ENCODE results near the gene CHD5. TPM values are rescaled to one million over a fixed set of nuclear protein-coding genes. Genes with fewer than 3 reads are reported as not detected.

CHD5 gene
- polyA plus RNA-seq, 1 donor (not counting 4 experiments of a cell fraction or from before 2014, with no cell fraction given): 0.07 TPM

DNA sequence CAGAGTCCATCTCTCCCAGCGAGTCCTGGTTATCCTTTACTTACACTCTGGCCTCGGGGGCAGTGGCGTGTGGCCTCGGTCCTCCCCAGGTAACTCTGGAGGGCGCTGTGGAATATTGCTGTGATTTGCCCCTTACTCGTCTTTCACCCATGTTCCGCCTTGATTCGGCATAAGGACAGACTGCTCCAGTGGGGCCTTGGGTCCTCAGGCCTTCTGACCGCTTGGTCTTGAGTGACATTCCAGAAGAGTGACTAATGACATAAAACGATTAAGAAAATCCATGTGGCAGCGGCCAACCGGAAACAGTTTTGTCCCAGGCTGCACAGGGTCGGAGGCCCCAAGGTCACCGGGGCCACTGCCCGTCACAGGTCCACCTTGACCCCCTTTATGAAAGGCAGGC lies 44.6 kb upstream of the CHD5 start:
- Histone ChIP-seq H3K9ac (ENCODE audit: control insufficient read depth, extremely low read depth, insufficient read depth, low read length) (no peak overlapping the region), H3K27ac (ENCODE audit: control insufficient read depth, insufficient read depth, low read length) (no peak overlapping the region), H3K79me2 (ENCODE audit: control insufficient read depth, insufficient read depth, low read length) (no peaks in the 10 kb centered on the region), H3K27me3 (ENCODE audit: control insufficient read depth, extremely low read depth, insufficient read depth, low read length) (no peaks in the 10 kb centered on the region), H4K20me1 (ENCODE audit: control insufficient read depth, extremely low read depth, insufficient read depth, low read length) (no peaks in the 10 kb centered on the region), H2AFZ (ENCODE audit: control insufficient read depth, low read length) (no peak overlapping the region), H3K9me1 (ENCODE audit: control insufficient read depth, extremely low read depth, insufficient read depth, low read length) (no peaks in the 10 kb centered on the region), H3K9me3 (ENCODE audit: control insufficient read depth, low read depth, low read length) (no peaks in the 10 kb centered on the region), H3K4me3 (ENCODE audit: control insufficient read depth in 2 of 3, extremely low read depth in 1 of 3, insufficient read depth in 2 of 3, low read depth in 1 of 3, low read length in 3 of 3) (no peak overlapping the region), H3K4me2 (ENCODE audit: control insufficient read depth, extremely low read depth, insufficient read depth, low read depth, low read length) (no peak overlapping the region), H3K4me1 (ENCODE audit: control insufficient read depth, extremely low read depth, insufficient read depth, low read length) (peaks cover 14% of the 10 kb centered on the region), H3K36me3 (ENCODE audit: control insufficient read depth in 2 of 2, extremely low read depth in 1 of 2, insufficient read depth in 2 of 2, low read length in 2 of 2) (peaks cover 20 to 36% of the 10 kb centered on the region in 2 experiments)
- dilution Hi-C loops (cut with MboI; ENCODE audit: extremely low pct_ligation_motif_present, low sequenced_read_pairs): no loop called here
- DNase-seq (ENCODE audit: low read depth, low spot score): no peak
- FAIRE-seq: no peak
- no peak for TF ChIP-seq EZH2 (IDR thresholded peaks at IDR 0.05; ENCODE audit: low read length)
- TF ChIP-seq, protein P1, sequence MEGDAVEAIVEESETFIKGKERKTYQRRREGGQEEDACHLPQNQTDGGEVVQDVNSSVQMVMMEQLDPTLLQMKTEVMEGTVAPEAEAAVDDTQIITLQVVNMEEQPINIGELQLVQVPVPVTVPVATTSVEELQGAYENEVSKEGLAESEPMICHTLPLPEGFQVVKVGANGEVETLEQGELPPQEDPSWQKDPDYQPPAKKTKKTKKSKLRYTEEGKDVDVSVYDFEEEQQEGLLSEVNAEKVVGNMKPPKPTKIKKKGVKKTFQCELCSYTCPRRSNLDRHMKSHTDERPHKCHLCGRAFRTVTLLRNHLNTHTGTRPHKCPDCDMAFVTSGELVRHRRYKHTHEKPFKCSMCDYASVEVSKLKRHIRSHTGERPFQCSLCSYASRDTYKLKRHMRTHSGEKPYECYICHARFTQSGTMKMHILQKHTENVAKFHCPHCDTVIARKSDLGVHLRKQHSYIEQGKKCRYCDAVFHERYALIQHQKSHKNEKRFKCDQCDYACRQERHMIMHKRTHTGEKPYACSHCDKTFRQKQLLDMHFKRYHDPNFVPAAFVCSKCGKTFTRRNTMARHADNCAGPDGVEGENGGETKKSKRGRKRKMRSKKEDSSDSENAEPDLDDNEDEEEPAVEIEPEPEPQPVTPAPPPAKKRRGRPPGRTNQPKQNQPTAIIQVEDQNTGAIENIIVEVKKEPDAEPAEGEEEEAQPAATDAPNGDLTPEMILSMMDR (optimal IDR thresholded peaks at IDR 0.05 in 1 of 3, IDR thresholded peaks at IDR 0.05 in 1 of 3, conservative IDR thresholded peaks at IDR 0.05 in 1 of 3; ENCODE audit: extremely low read depth in 1 of 3, insufficient read depth in 2 of 3, low read length in 3 of 3): no peak

DNA sequence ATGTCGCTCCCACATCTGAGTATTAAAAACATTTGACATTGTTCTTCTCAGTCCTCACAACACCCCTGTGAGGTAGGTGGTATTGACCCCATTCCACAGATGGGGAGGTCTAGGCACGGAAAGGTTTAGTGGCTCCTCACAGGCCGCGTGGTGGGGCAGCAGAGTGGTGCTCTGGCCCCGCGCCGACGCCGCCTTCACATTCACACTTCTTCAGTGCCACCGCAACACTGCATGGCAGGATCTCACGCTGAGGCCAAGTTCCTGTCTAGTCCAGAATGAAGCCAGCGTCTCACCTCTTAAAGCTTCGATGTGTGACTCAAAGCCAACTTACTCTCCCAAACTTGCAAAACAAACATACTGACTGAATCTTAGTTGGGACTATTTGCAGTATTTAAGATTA lies 43.5 kb upstream of the CHD5 start:
- no peak for FAIRE-seq
- peaks cover 20 to 36% of the 10 kb centered on the region in 2 experiments for H3K36me3 ChIP-seq (ENCODE audit: control insufficient read depth in 2 of 2, extremely low read depth in 1 of 2, insufficient read depth in 2 of 2, low read length in 2 of 2)

DNA sequence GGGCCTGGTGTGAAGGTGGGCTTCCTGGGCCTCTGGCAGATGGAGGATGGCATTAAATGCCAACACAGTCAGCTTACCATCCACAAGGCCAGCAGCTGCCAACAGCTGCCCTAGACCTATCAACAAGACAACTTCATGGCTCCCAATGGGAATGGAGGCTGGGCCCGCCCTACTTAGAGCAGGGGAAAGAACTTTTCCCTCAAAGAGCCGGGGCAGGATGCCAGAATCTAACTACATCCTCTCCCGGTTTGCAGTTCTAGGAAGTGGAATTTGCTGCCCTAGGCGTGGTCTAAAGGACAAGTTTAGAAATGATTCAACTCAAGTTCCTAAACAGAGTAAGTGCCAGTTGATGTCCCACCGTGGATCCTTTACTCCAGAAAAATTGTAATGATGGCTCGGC lies 42.5 kb upstream of the CHD5 start:
- DNase-seq (ENCODE audit: low read depth, low spot score): no peak
- Histone ChIP-seq H3K36me3 (ENCODE audit: control insufficient read depth in 2 of 2, extremely low read depth in 1 of 2, insufficient read depth in 2 of 2, low read length in 2 of 2) (peaks cover 18 to 36% of the 10 kb centered on the region in 2 experiments), H3K4me2 (ENCODE audit: control insufficient read depth, extremely low read depth, insufficient read depth, low read depth, low read length) (no peak overlapping the region), H2AFZ (ENCODE audit: control insufficient read depth, low read length) (no peak overlapping the region), H3K9me3 (ENCODE audit: control insufficient read depth, low read depth, low read length) (no peaks in the 10 kb centered on the region), H3K4me3 (ENCODE audit: control insufficient read depth in 2 of 3, extremely low read depth in 1 of 3, insufficient read depth in 2 of 3, low read depth in 1 of 3, low read length in 3 of 3) (no peak overlapping the region), H3K27me3 (ENCODE audit: control insufficient read depth, extremely low read depth, insufficient read depth, low read length) (no peaks in the 10 kb centered on the region), H3K4me1 (ENCODE audit: control insufficient read depth, extremely low read depth, insufficient read depth, low read length) (peaks cover 14% of the 10 kb centered on the region), H3K9ac (ENCODE audit: control insufficient read depth, extremely low read depth, insufficient read depth, low read length) (no peak overlapping the region), H3K27ac (ENCODE audit: control insufficient read depth, insufficient read depth, low read length) (no peak overlapping the region), H3K9me1 (ENCODE audit: control insufficient read depth, extremely low read depth, insufficient read depth, low read length) (no peaks in the 10 kb centered on the region), H3K79me2 (ENCODE audit: control insufficient read depth, insufficient read depth, low read length) (no peaks in the 10 kb centered on the region), H4K20me1 (ENCODE audit: control insufficient read depth, extremely low read depth, insufficient read depth, low read length) (no peaks in the 10 kb centered on the region)
- TF ChIP-seq, protein P1 (optimal IDR thresholded peaks at IDR 0.05 in 1 of 3, IDR thresholded peaks at IDR 0.05 in 1 of 3, conservative IDR thresholded peaks at IDR 0.05 in 1 of 3; ENCODE audit: extremely low read depth in 1 of 3, insufficient read depth in 2 of 3, low read length in 3 of 3): no peak
- TF ChIP-seq EZH2 (IDR thresholded peaks at IDR 0.05; ENCODE audit: low read length): no peak
- FAIRE-seq: no peak
- dilution Hi-C loops (cut with MboI; ENCODE audit: extremely low pct_ligation_motif_present, low sequenced_read_pairs): no loop called here

More for the DNA sequence above, 43.5 kb upstream of the CHD5 start:
- Histone ChIP-seq H3K4me2 (ENCODE audit: control insufficient read depth, extremely low read depth, insufficient read depth, low read depth, low read length) (no peak overlapping the region), H3K4me3 (ENCODE audit: control insufficient read depth in 2 of 3, extremely low read depth in 1 of 3, insufficient read depth in 2 of 3, low read depth in 1 of 3, low read length in 3 of 3) (no peak overlapping the region), H3K4me1 (ENCODE audit: control insufficient read depth, extremely low read depth, insufficient read depth, low read length) (peaks cover 14% of the 10 kb centered on the region), H3K9me1 (ENCODE audit: control insufficient read depth, extremely low read depth, insufficient read depth, low read length) (no peaks in the 10 kb centered on the region), H3K79me2 (ENCODE audit: control insufficient read depth, insufficient read depth, low read length) (no peaks in the 10 kb centered on the region), H2AFZ (ENCODE audit: control insufficient read depth, low read length) (no peak overlapping the region), H4K20me1 (ENCODE audit: control insufficient read depth, extremely low read depth, insufficient read depth, low read length) (no peaks in the 10 kb centered on the region), H3K27ac (ENCODE audit: control insufficient read depth, insufficient read depth, low read length) (no peak overlapping the region), H3K9ac (ENCODE audit: control insufficient read depth, extremely low read depth, insufficient read depth, low read length) (no peak overlapping the region), H3K9me3 (ENCODE audit: control insufficient read depth, low read depth, low read length) (no peaks in the 10 kb centered on the region), H3K27me3 (ENCODE audit: control insufficient read depth, extremely low read depth, insufficient read depth, low read length) (no peaks in the 10 kb centered on the region)
- no peak for TF ChIP-seq EZH2 (IDR thresholded peaks at IDR 0.05; ENCODE audit: low read length)
- DNase-seq (ENCODE audit: low read depth, low spot score): no peak
- dilution Hi-C loops (cut with MboI; ENCODE audit: extremely low pct_ligation_motif_present, low sequenced_read_pairs): no loop called here

Measured in keratinocyte (primary cell).